SK-N-SH (cell line): ENCODE data around the gene PRR33. TPM values are rescaled to one million over a fixed set of nuclear protein-coding genes. Genes with fewer than 3 reads are reported as not detected.

Experiments used
- CTCF ChIA-PET: fragments of 300-600, 350-600 bp; formaldehyde crosslinking; extraction: SDS; loops from one replicate; lab custom pipeline; 2021; lab: Yijun Ruan, JAX
- POLR2A ChIA-PET: fragments of 350-600 bp; sonication (Branson Sonifier 250); formaldehyde crosslinking; extraction: SDS; loops from one replicate; lab custom pipeline; 2020; ENCODE audit warnings: antibody characterized with exemption, inconsistent platforms; lab: Yijun Ruan, JAX
- DNase-seq: peaks from one replicate; pipeline ENCODE4 v3.0.0; 2012
- H2AFZ ChIP-seq: fragments of 200-600 bp; sonication (generic); 2 replicates; pipeline ENCODE4 v1.8.1; 2016; ENCODE audit warnings: antibody characterized with exemption, mild to moderate bottlenecking, low read depth
- H3F3A ChIP-seq: fragments of 200-600 bp; sonication (generic); replicated peaks from 2 replicates; pipeline ENCODE3; 2016; ENCODE audit warnings: antibody characterized with exemption, mild to moderate bottlenecking; ENCODE audit not compliant: insufficient read depth
- H3K27ac ChIP-seq, 2 experiments: fragments of 200-500 bp in 1 of 2; fragments of 200-600 bp in 1 of 2; sonication (Bioruptor generic) in 1 of 2; sonication (generic), shearing (Covaris generic) in 1 of 2; 2 replicates each; pipeline versions ENCODE4 v1.5.1 to v1.6.1; 2014 to 2016; ENCODE audit warnings: low read depth in 2 of 2, inconsistent platforms in 1 of 2, low read length in 1 of 2, mild to moderate bottlenecking in 1 of 2, mixed read lengths in 1 of 2
- H3K27me3 ChIP-seq: fragments of 200-600 bp; sonication (generic), shearing (Covaris generic); 2 replicates; pipeline ENCODE4 v1.6.1; 2016; ENCODE audit warnings: mixed run types; ENCODE audit not compliant: insufficient read depth
- H3K36me3 ChIP-seq, 2 experiments: fragments of 200-500 bp in 1 of 2; fragments of 200-600 bp in 1 of 2; sonication (Bioruptor generic) in 1 of 2; sonication (generic) in 1 of 2; replicated peaks in 1 of 2; 2 replicates each; pipeline versions ENCODE3 to v1.5.1; 2014 to 2016; ENCODE audit warnings: low read length in 1 of 2, mild to moderate bottlenecking in 1 of 2; ENCODE audit not compliant: insufficient read depth in 2 of 2, control insufficient read depth in 1 of 2
- H3K4me1 ChIP-seq, 2 experiments: fragments of 200-500 bp in 1 of 2; fragments of 200-600 bp in 1 of 2; sonication (Bioruptor generic) in 1 of 2; sonication (generic), shearing (Covaris generic) in 1 of 2; 2 replicates each; pipeline versions ENCODE4 v1.5.1 to v1.6.1; 2014 to 2016; ENCODE audit warnings: low read depth in 1 of 2, low read length in 1 of 2, mixed run types in 1 of 2; ENCODE audit not compliant: insufficient read depth in 2 of 2, control insufficient read depth in 1 of 2
- H3K4me2 ChIP-seq: fragments of 200-600 bp; sonication (generic), shearing (Covaris generic); 2 replicates; pipeline ENCODE4 v1.6.1; 2017; ENCODE audit warnings: mixed run types
- H3K4me3 ChIP-seq, 2 experiments: fragments of 200-500 bp in 1 of 2; fragments of 200-600 bp in 1 of 2; sonication (Bioruptor generic) in 1 of 2; sonication (generic), shearing (Covaris generic) in 1 of 2; 2 replicates each; pipeline versions ENCODE4 v1.5.1 to v1.8.1; 2014 to 2016; ENCODE audit warnings: low read depth in 2 of 2, inconsistent platforms in 1 of 2, low read length in 1 of 2, mild to moderate bottlenecking in 1 of 2, mixed read lengths in 1 of 2, moderate library complexity in 1 of 2
- H3K79me2 ChIP-seq: fragments of 200-600 bp; sonication (generic); 2 replicates; pipeline ENCODE4 v1.8.1; 2017; ENCODE audit warnings: mild to moderate bottlenecking; ENCODE audit not compliant: insufficient read depth
- H3K9ac ChIP-seq: fragments of 200-600 bp; sonication (generic); 2 replicates; pipeline ENCODE4 v1.6.1; 2017; ENCODE audit warnings: mixed run types
- H3K9me2 ChIP-seq: fragments of 200-600 bp; sonication (generic); 2 replicates; pipeline ENCODE4 v1.6.1; 2017; ENCODE audit warnings: mixed run types
- H3K9me3 ChIP-seq: fragments of 200-600 bp; sonication (generic); 2 replicates; pipeline ENCODE4 v1.6.1; 2017; ENCODE audit warnings: mixed run types, mild to moderate bottlenecking, moderate library complexity
- H4K20me1 ChIP-seq: fragments of 200-600 bp; sonication (generic); 2 replicates; pipeline ENCODE4 v1.6.1; 2017; ENCODE audit warnings: mild to moderate bottlenecking, mixed run types; ENCODE audit not compliant: insufficient read depth
- CHD2 ChIP-seq: fragments of 150-350 bp; IDR thresholded peaks from 2 replicates; pipeline ENCODE4 v1.6.1; 2018; ENCODE audit warnings: low read length; ENCODE audit not compliant: partially characterized antibody
- EP300 ChIP-seq, 2 experiments: IDR thresholded peaks; 2 replicates each; pipeline versions ENCODE4 v1.4.0 to v1.6.1; 2012; ENCODE audit warnings: borderline replicate concordance in 1 of 2, low read depth in 1 of 2, low read length in 1 of 2
- EZH2phosphoT487 ChIP-seq: fragments of 200-600 bp; sonication (generic); IDR thresholded peaks from 2 replicates; pipeline ENCODE4 v1.6.1; 2017; ENCODE audit warnings: low read depth, mixed run types, mild to moderate bottlenecking, antibody characterized with exemption, moderate library complexity, borderline replicate concordance
- FOXJ3 ChIP-seq: sonication (generic); formaldehyde crosslinking; IDR thresholded peaks from 2 replicates; pipeline ENCODE4 v1.5.1; 2020; ENCODE audit warnings: mild to moderate bottlenecking, missing genetic modification reagents
- JUND ChIP-seq: IDR thresholded peaks from 2 replicates; pipeline ENCODE4 v1.4.0; 2012
- MAX ChIP-seq: IDR thresholded peaks from 2 replicates; pipeline ENCODE4 v1.4.0; 2012; ENCODE audit warnings: low read depth
- NFIC ChIP-seq: IDR thresholded peaks from 2 replicates; pipeline ENCODE4 v1.4.0; 2012; ENCODE audit warnings: borderline replicate concordance
- PBX3 ChIP-seq: IDR thresholded peaks from 2 replicates; pipeline ENCODE4; 2012
- REST ChIP-seq: IDR thresholded peaks from 2 replicates; pipeline ENCODE4 v1.6.1; 2012; ENCODE audit warnings: mild to moderate bottlenecking, low read depth, low read length, moderate library complexity
- RXRA ChIP-seq: IDR thresholded peaks from 2 replicates; pipeline ENCODE4 v1.4.0; 2012; ENCODE audit warnings: low read depth, mild to moderate bottlenecking, borderline replicate concordance
- TAF1 ChIP-seq: IDR thresholded peaks from 2 replicates; pipeline ENCODE4 v1.6.1; 2012; ENCODE audit warnings: low read depth, mild to moderate bottlenecking, low read length, moderate library complexity, borderline replicate concordance
- USF2 ChIP-seq: fragments of 150-350 bp; IDR thresholded peaks from 2 replicates; pipeline ENCODE4 v1.6.1; 2017; ENCODE audit warnings: antibody characterized with exemption, low read length, low read depth, borderline replicate concordance
- YY1 ChIP-seq: IDR thresholded peaks from 2 replicates; pipeline ENCODE4 v1.4.0; 2012; ENCODE audit warnings: low read depth, mild to moderate bottlenecking
- ZBTB33 ChIP-seq: IDR thresholded peaks from 2 replicates; pipeline ENCODE4 v1.4.0; 2012; ENCODE audit warnings: low read depth, borderline replicate concordance
- WGBS: methylation state at CpG from one replicate; pipeline ENCODE4 v1.1.6; 2017; ENCODE audit warnings: low lambda C conversion rate; 5-methylcytosine and 5-hydroxymethylcytosine counted together
- polyA plus RNA-seq, 3 experiments: library from polyadenylated mRNA; depleted of rRNA; stranded (reverse); fragments of >200 nt; gene quantifications; 2 replicates each; pipeline ENCODE4 v1.2.3, GENCODE V29; 2012

Gene PRR33
- polyA plus RNA-seq, 1 of the 3 experiments (the other 2 are of a cell fraction), result not detected

- Histone ChIP-seq H3K4me1 (peaks cover 0 to 17% of the 10 kb centered on the region in 2 experiments; a peak in 1 of 4 replicates), H3K79me2 (no peaks in the 10 kb centered on the region), H3K9me2 (no peaks in the 10 kb centered on the region)
- peak; percentile 25 for DNase-seq
- TF ChIP-seq TAF1, result no peak
- TF ChIP-seq EP300 (IDR thresholded peaks at IDR 0.05; ENCODE audit: borderline replicate concordance in 1 of 2, low read depth in 1 of 2, low read length in 1 of 2), result no peak
- TF ChIP-seq YY1, result no peak
- no peak for TF ChIP-seq CHD2
- TF ChIP-seq USF2, result no peak
- no peak for TF ChIP-seq NFIC
- TF ChIP-seq, all 33 proteins: peak for 0
- CTCF ChIA-PET, result interaction anchor here (1.3 to 2.3 kb wide), 4 partner anchors 10 to 213 kb away, joined by 3 to 14 read pairs (median 5); no protein-coding TSS in a partner anchor
- H3K9ac ChIP-seq, result no peak overlapping the region
- POLR2A ChIA-PET, result no interaction called here
- H3K4me3 ChIP-seq, result no peak overlapping the region
- no peaks in the 10 kb centered on the region for H3K27me3 ChIP-seq
- no peaks in the 10 kb centered on the region for H3K36me3 ChIP-seq
- H3F3A ChIP-seq, result no peaks in the 10 kb centered on the region
- H3K4me2 ChIP-seq, result no peak overlapping the region
- H4K20me1 ChIP-seq, result no peaks in the 10 kb centered on the region
- WGBS, result 74% methylated on average over 27 of the region's 35 CpGs
- no peak overlapping the region for H3K27ac ChIP-seq
- H2AFZ ChIP-seq, result no peak overlapping the region
- H3K9me3 ChIP-seq, result no peaks in the 10 kb centered on the region
Observed at GRCh38 chr11:1937616-1938342, 46.1 kb upstream of the PRR33 start.

- 55% methylated on average over 15 of the region's 34 CpGs for WGBS
- TF ChIP-seq USF2, result no peak
- TF ChIP-seq EP300 (IDR thresholded peaks at IDR 0.05; ENCODE audit: borderline replicate concordance in 1 of 2, low read depth in 1 of 2, low read length in 1 of 2), result no peak
- TF ChIP-seq JUND, result no peak
- no peak for TF ChIP-seq NFIC
- no peak for TF ChIP-seq MAX
- TF ChIP-seq RXRA, result no peak
- TF ChIP-seq PBX3, result no peak
- TF ChIP-seq FOXJ3 (CRISPR knock-in tag), result no peak
- TF ChIP-seq ZBTB33, result no peak
- no peak for TF ChIP-seq REST
- no peak for TF ChIP-seq EZH2phosphoT487
Observed at GRCh38 chr11:1936781-1937615, 45.3 kb upstream of the PRR33 start.

More at GRCh38 chr11:1936781-1937615, 45.3 kb upstream of the PRR33 start:
- Histone ChIP-seq H3K4me1 (peaks cover 0 to 10% of the 10 kb centered on the region in 2 experiments; a peak in 1 of 4 replicates), H3K4me3 (no peak overlapping the region), H3K36me3 (no peaks in the 10 kb centered on the region), H2AFZ (no peak overlapping the region), H3K27me3 (no peaks in the 10 kb centered on the region), H3F3A (no peaks in the 10 kb centered on the region), H3K9me3 (no peaks in the 10 kb centered on the region), H3K4me2 (no peak overlapping the region), H3K9me2 (no peaks in the 10 kb centered on the region), H4K20me1 (no peaks in the 10 kb centered on the region), H3K27ac (no peak overlapping the region), H3K79me2 (no peaks in the 10 kb centered on the region), H3K9ac (no peak overlapping the region)
- ChIA-PET POLR2A (no interaction called here), CTCF (interaction anchor here (1.3 to 2.3 kb wide), 2 partner anchors 54 to 214 kb away, joined by 6 to 14 read pairs; no protein-coding TSS in a partner anchor)
- peak; percentile 35 for DNase-seq
